HG03432 (cell line): ENCODE measurements around the gene LAPTM4A.
"Not testable (repeated sequence)": the region's sequence is repeated elsewhere in the genome, so short reads cannot be mapped to it uniquely, and the experiment has no call there.

ENCODE experiments used
- ATAC-seq: cut with Tn5 transposase; IDR thresholded peaks from one replicate; pipeline ENCODE4 v1.9.1; 2021; ENCODE audit warnings: mild to moderate bottlenecking, moderate library complexity; ENCODE audit not compliant: unreplicated experiment

LAPTM4A gene

GRCh38 chr2:20077411-20077940, 26.0 kb upstream of the LAPTM4A start:
- ATAC-seq = no peak

DNA sequence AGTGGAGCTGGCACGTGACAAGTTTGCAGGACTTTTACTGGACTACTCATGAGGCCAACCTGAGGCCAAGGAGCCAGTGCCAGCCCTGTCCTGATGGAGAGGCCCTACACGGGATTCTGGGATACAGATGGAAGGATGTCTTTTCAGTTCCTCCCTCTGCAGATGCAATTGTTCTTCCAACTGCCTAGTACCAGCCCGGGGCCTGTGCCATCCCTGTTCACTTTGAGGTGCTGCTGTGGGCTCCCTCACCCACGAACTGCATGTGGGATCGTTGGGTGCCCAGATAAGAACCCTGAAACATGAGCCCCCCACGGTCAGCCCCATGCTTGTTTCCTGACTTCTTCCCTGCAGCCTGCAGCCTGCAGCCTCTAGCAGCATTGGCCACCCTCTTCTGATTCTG, 25.3 kb upstream of the LAPTM4A start:
- ATAC-seq = no peak

GRCh38 chr2:20074901-20075300, 23.5 kb upstream of the LAPTM4A start:
- no peak for ATAC-seq

- not testable (repeated sequence) for ATAC-seq
Observed at GRCh38 chr2:20074046-20074648, 22.7 kb upstream of the LAPTM4A start.

DNA sequence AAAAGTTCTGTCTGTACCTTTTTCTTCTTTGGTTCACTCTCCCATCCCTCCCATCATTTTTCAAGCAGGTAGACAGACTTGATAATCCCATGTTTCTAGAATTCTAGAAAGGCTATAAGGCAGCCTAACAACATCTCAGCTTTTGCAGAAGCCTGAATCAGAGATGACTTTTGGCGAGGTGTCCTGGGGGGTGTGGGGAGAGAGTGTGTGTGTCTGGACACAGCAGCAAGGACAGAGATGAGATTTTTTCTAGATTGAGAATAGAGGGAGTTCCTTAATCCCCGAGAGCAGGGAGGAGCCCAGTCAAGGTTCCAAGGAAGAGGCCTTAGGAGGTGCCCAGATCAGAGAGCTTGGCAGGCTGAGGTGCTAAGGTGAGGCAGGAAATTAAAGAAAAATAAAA, 22.0 kb upstream of the LAPTM4A start:
- no peak for ATAC-seq

- no peak for ATAC-seq
Observed at GRCh38 chr2:20072436-20073158, 21.2 kb upstream of the LAPTM4A start.

- no peak for ATAC-seq
Observed at GRCh38 chr2:20071397-20072383, 20.3 kb upstream of the LAPTM4A start.

- no peak for ATAC-seq
Observed at GRCh38 chr2:20069756-20070155, 18.3 kb upstream of the LAPTM4A start.

DNA sequence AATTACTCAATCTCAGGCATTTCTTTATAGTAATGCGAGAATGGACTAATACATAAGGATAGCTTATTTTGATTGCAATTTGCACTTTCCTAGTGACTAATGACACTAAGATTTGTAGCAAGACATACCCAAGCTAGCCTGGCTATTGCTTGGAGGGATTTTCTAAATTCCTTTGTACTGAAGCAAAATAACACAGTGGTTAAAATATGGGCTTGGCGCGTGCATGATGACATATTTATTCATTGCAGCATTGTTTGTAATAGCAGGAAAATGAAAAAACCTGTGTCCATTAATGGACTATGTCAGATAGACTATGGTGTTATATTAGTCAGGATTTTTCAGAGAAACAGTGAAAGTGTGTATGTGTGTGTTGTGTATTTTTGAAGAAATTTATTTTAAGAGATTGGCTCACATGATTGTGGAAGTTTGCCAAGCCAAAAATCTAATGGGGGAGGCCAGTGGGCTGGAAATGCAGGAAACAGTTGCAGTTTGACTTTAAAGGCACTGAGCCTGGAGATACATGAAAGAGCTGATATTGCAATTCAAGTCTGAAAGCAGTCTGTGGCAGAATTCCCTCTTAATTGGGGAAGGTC, 16.7 kb upstream of the LAPTM4A start:
- no peak for ATAC-seq

DNA sequence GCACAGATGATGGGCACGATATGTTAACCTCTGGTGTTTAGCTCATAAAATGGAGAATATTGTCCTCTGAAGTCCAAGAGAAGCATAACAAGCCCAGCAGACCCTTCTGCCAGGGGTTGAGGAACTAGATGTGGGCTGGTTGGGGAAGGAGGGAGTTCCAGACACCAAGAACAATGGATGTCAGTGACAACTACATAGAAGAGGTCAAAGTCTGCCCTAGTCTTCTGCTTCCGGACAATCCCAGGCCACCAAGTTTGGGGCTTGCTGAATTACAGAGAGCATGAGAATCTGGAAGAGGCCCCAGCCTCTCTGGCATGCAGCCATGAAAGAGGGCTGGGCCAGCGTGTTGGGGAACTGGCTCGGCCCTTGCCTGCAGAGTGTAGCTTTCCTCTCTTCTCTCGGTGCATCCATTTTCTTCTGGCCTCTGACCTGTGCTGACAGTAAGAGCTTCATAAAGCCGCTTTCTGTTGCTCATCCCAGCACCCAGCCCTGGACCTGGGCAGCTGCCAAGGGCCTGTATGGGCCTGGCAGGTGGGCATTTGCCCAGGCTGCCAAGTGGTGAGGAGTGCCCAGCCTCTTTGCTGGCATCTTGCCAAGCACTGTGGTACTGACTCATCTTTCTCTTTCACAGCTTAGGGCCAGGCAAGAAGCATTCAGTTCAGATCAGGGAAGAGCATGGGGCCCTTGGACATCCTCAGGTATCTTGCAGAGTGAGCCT, 14.6 kb upstream of the LAPTM4A start:
- no peak for ATAC-seq

DNA sequence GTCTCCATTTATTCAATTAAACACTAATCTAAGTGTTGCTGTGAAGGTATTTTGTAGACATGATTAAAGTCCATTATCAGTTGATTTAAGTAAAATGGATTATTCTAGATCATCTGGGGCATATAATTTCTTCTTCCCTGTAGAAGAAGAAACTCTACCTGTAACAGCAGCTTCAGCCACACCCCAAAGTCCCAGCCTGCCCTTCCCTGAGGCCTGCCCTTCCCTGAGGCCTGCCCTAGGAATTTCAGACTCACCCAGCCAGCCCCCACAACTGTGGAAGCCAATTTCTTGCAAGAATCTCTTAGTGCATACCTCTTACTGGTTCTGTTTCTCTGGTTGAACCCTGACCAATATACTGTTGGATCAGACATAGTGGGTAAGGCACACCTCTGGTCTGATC, 13.4 kb upstream of the LAPTM4A start:
- no peak for ATAC-seq

DNA sequence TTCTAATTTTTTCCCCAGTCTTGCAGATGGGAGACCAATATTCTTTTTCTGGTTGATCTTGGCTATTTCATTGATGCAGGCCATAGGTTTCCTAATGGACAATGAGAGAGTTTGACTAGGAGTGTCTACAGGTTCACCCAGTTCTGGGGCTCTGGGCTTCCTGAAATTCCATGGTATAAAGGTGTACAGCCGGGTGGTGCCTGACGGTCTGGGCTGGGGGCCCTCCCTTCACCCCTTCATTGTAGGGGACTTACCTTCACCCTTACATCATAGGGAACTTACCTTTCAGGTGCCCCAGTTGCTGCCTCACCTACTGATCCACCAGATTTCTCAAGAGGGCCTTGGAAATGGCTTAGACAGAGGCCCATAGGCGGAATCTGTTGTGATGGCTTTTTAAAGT, 13.0 kb upstream of the LAPTM4A start:
- ATAC-seq = no peak

- no peak for ATAC-seq
Observed at GRCh38 chr2:20062615-20063545, 11.5 kb upstream of the LAPTM4A start.

DNA sequence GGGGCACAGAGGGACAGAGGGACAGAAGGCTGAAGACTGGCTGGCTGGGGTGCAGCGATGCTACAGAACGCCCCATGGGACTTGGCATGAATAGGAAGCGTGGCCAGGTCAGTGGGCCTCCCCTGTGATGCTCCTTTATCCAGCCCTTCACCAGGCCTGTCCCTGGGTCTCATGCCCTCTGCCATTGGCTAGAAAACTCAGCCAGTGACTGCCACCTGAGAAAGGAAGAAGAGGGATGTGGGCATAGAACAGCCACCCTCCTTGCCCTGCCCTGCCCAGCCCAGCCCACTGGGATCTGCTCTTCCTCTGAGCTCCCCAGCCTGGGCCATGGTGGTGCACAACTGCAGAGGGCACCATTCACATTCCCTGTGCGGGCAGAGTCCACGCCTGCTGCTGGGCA, 10.5 kb upstream of the LAPTM4A start:
- ATAC-seq = no peak

GRCh38 chr2:20061476-20061875, 10.0 kb upstream of the LAPTM4A start:
- ATAC-seq = no peak

DNA sequence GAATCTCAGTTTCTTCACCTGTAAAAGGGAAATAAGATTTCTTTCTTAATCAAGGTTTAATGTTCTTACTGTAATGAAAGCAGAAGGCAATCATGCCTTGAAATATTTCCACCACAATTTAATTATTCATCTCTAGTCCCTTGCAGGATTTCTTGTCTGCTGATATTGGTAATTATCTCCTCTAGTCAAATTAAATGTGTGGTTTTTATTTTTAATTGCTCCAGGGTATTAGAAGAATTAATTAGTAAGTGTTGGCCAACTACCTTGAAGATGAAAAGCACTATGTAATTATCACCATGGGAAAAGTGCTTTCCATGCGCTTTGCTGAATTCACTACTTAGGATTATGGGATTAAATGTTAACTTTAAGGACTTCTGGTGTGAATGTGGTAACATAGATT, 8.7 kb upstream of the LAPTM4A start:
- no peak for ATAC-seq

- no peak for ATAC-seq
Observed at GRCh38 chr2:20057268-20057667, 5.8 kb upstream of the LAPTM4A start.

GRCh38 chr2:20054931-20055330, 3.5 kb upstream of the LAPTM4A start:
- no peak for ATAC-seq

DNA sequence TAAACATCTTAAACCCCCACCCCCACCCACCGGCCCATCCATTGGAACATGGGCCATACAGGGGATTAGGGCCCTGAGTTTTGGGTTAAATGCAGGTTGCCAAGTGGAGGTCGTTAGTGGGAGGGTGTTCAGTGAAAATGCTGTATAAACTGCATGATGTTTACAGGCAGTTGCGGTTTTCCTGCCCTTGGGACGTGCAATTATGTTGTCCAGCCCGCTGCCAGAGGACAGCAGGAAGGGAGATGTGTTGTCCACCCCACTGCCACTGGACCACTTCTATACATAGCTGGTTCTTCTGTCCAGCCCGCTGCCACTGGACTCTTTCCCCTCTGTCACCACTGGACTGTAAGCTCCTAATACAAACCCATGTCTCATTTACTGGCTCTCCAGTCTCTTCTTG, 2.7 kb upstream of the LAPTM4A start:
- no peak for ATAC-seq
